PFSK-1 (cell line): Measurements from ENCODE around the gene GJD4.

Source experiments
- FOXP2 ChIP-seq: optimal IDR thresholded peaks from 2 replicates; pipeline ENCODE3; 2011; ENCODE audit warnings: borderline replicate concordance, control low read depth, inconsistent platforms; ENCODE audit not compliant: insufficient read depth; ENCODE audit errors: extremely low read length, extremely low read depth
- POLR2AphosphoS5 ChIP-seq: IDR thresholded peaks from 2 replicates; pipeline ENCODE4 v1.6.1; 2012; ENCODE audit warnings: low read depth, mild to moderate bottlenecking, control low read depth, low read length, moderate library complexity
- SIN3A ChIP-seq: IDR thresholded peaks from 2 replicates; pipeline ENCODE4 v1.6.1; 2012; ENCODE audit warnings: mild to moderate bottlenecking, low read length, moderate library complexity, borderline replicate concordance; ENCODE audit not compliant: insufficient read depth
- TAF1 ChIP-seq: IDR thresholded peaks from 2 replicates; pipeline ENCODE4 v1.6.1; 2012; ENCODE audit warnings: low read length, control low read depth, borderline replicate concordance; ENCODE audit not compliant: insufficient read depth
- TF ChIP-seq, protein P1 (sequence below), 2 experiments: IDR thresholded peaks; 2 replicates each; pipeline versions ENCODE4 v1.6.1 to v1.8.0; 2011 to 2012; ENCODE audit warnings: low read depth in 2 of 2, low read length in 2 of 2, control low read depth in 1 of 2, inconsistent platforms in 1 of 2, mild to moderate bottlenecking in 1 of 2, moderate library complexity in 1 of 2; ENCODE audit not compliant: insufficient read depth in 1 of 2

GJD4 gene

GRCh38 chr10:35633006-35633980 is 28.2 kb downstream of the GJD4 start:
- TF ChIP-seq SIN3A (no peak), FOXP2 (no peak), TAF1 (no peak), POLR2AphosphoS5 (no peak)
- TF ChIP-seq, protein P1, sequence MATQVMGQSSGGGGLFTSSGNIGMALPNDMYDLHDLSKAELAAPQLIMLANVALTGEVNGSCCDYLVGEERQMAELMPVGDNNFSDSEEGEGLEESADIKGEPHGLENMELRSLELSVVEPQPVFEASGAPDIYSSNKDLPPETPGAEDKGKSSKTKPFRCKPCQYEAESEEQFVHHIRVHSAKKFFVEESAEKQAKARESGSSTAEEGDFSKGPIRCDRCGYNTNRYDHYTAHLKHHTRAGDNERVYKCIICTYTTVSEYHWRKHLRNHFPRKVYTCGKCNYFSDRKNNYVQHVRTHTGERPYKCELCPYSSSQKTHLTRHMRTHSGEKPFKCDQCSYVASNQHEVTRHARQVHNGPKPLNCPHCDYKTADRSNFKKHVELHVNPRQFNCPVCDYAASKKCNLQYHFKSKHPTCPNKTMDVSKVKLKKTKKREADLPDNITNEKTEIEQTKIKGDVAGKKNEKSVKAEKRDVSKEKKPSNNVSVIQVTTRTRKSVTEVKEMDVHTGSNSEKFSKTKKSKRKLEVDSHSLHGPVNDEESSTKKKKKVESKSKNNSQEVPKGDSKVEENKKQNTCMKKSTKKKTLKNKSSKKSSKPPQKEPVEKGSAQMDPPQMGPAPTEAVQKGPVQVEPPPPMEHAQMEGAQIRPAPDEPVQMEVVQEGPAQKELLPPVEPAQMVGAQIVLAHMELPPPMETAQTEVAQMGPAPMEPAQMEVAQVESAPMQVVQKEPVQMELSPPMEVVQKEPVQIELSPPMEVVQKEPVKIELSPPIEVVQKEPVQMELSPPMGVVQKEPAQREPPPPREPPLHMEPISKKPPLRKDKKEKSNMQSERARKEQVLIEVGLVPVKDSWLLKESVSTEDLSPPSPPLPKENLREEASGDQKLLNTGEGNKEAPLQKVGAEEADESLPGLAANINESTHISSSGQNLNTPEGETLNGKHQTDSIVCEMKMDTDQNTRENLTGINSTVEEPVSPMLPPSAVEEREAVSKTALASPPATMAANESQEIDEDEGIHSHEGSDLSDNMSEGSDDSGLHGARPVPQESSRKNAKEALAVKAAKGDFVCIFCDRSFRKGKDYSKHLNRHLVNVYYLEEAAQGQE (IDR thresholded peaks at IDR 0.05; ENCODE audit: insufficient read depth in 1 of 2, low read depth in 2 of 2, low read length in 2 of 2), result no peak

GRCh38 chr10:35635576-35635975 is 30.4 kb downstream of the GJD4 start:
- TF ChIP-seq FOXP2 (no peak), POLR2AphosphoS5 (no peak), TAF1 (no peak), SIN3A (no peak)
- TF ChIP-seq, protein P1 (IDR thresholded peaks at IDR 0.05; ENCODE audit: insufficient read depth in 1 of 2, low read depth in 2 of 2, low read length in 2 of 2), result no peak

GRCh38 chr10:35636956-35637355 is 31.8 kb downstream of the GJD4 start:
- TF ChIP-seq TAF1, result no peak
- no peak for TF ChIP-seq FOXP2
- no peak for TF ChIP-seq POLR2AphosphoS5
- TF ChIP-seq, protein P1 (IDR thresholded peaks at IDR 0.05; ENCODE audit: insufficient read depth in 1 of 2, low read depth in 2 of 2, low read length in 2 of 2), result no peak
- TF ChIP-seq SIN3A, result no peak

- TF ChIP-seq, protein P1 (IDR thresholded peaks at IDR 0.05; ENCODE audit: insufficient read depth in 1 of 2, low read depth in 2 of 2, low read length in 2 of 2), result no peak
- TF ChIP-seq SIN3A, result no peak
- no peak for TF ChIP-seq FOXP2
- TF ChIP-seq POLR2AphosphoS5, result no peak
- TF ChIP-seq TAF1, result no peak
These were observed 32.3 kb downstream of the GJD4 start for GRCh38 chr10:35637462-35637861.

DNA sequence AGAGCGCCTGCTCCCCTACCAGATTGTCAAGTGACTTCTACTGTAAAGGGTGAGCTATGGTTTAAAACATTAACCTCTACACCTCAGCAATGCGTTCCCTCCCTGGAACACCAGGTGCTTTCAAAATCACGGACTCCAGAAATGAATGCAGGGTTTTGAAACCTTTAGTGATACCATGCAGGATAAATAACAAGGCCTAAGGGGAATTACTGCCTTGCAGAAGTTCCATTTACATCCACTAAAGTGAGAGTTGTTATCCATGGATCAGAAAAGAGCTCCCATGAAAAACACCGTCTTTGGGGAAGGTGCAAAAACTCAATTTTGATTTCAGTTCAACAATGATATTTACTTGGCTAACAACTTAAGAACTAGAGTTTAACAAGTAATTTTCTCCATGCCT is 33.0 kb downstream of the GJD4 start:
- no peak for TF ChIP-seq TAF1
- no peak for TF ChIP-seq FOXP2
- TF ChIP-seq SIN3A, result no peak
- no peak for TF ChIP-seq POLR2AphosphoS5
- TF ChIP-seq, protein P1 (IDR thresholded peaks at IDR 0.05; ENCODE audit: insufficient read depth in 1 of 2, low read depth in 2 of 2, low read length in 2 of 2), result no peak
